ENCODE results near the gene PIGL. TPM values are rescaled to one million over a fixed set of nuclear protein-coding genes. Genes with fewer than 3 reads are reported as not detected.

Gene PIGL
- total and polyA plus RNA-seq, 2 of the 4 experiments (the other 2 are of a cell fraction), result 17.9 to 29.5 TPM

DNA sequence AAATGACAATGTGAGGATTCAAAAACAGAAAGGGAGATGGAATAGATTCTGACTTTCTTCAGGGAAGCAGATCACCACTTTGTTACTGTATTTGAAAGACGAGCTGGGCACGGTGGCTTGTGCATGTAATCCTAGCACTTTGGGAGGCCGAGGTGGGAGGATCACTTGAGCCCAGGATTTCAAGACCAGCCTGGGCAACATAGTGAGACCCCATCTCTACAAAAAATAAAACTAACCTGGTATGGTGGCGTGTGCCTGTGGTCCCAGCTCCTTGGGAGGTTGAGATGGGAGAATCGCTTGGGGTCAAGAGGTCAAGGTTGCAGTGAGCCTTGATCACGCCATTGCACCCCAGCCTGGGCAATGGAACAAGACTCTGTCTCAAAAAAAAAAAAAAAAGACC lies 34.0 kb downstream of the PIGL start:
- in situ Hi-C loops (cut with MboI; ENCODE audit: low sequenced_read_pairs), result no loop called here
- Histone ChIP-seq H3K23ac (ENCODE audit: low read depth, low read length) (no peak overlapping the region), H3K18ac (ENCODE audit: low read depth, low read length) (peak overlapping the region; percentile 28; the same call in 1 of the 2 replicates), H2BK15ac (ENCODE audit: low read depth, low read length) (no peak overlapping the region), H4K8ac (ENCODE audit: low read depth in 2 of 2, low read length in 2 of 2) (peak overlapping the region in 1 of 2 experiments; percentile 29; a peak in 1 of 4 replicates), H3K27ac (ENCODE audit: insufficient read depth, low read length) (no peak overlapping the region), H2BK120ac (ENCODE audit: low read depth, low read length) (no peak overlapping the region), H3K36me3 (ENCODE audit: control insufficient read depth, insufficient read depth, low read length) (no peaks in the 10 kb centered on the region), H4K91ac (ENCODE audit: insufficient read depth, low read depth, low read length) (no peak overlapping the region), H3K27me3 (ENCODE audit: control insufficient read depth, insufficient read depth, low read length) (no peaks in the 10 kb centered on the region), H4K20me1 (ENCODE audit: insufficient read depth, low read length) (no peaks in the 10 kb centered on the region), H2AK9ac (replicated peaks; ENCODE audit: low read depth, low read length, poor library complexity) (no peak overlapping the region), H3K9me3 (ENCODE audit: control insufficient read depth, insufficient read depth, low read length) (no peaks in the 10 kb centered on the region), H3K79me1 (ENCODE audit: low read depth in 1 of 2, low read length in 2 of 2) (peaks cover 12 to 16% of the 10 kb centered on the region in 2 experiments), H3K4me2 (ENCODE audit: low read depth, low read length) (no peak overlapping the region), H3K9me1 (ENCODE audit: insufficient read depth, low read length) (no peaks in the 10 kb centered on the region), H3K4me1 (ENCODE audit: control insufficient read depth, insufficient read depth, low read length) (peaks cover 7% of the 10 kb centered on the region), H2AK5ac (ENCODE audit: low read depth, low read length) (no peak overlapping the region), H2BK5ac (ENCODE audit: low read depth, low read length, poor library complexity, severe bottlenecking) (no peak overlapping the region), H3K4me3 (ENCODE audit: insufficient read depth, low read depth, low read length) (no peak overlapping the region), H3K14ac (replicated peaks; ENCODE audit: low read depth, low read length) (no peak overlapping the region), H3K9ac (ENCODE audit: low read depth, low read length) (no peak overlapping the region), H3K4ac (ENCODE audit: low read depth, low read length) (no peak overlapping the region), H2BK20ac (ENCODE audit: low read depth, low read length) (no peak overlapping the region), H3K56ac (ENCODE audit: extremely low read depth, insufficient read depth, low read length) (no peak overlapping the region), H4K5ac (ENCODE audit: low read depth, low read length) (no peak overlapping the region), H2AFZ (replicated peaks; ENCODE audit: low read length, poor library complexity) (no peak overlapping the region)
- ChIA-PET POLR2A (ENCODE audit: unreplicated experiment) (no interaction called here), CTCF (interaction anchor here (0.6 kb wide), 1 partner anchor 78 kb away, joined by 3 read pairs; no protein-coding TSS in a partner anchor)
- ATAC-seq (ENCODE audit: low read depth), result no peak
- TF ChIP-seq RFX5 (IDR thresholded peaks at IDR 0.05; ENCODE audit: low read depth, low read length) (no peak), FOS (IDR thresholded peaks at IDR 0.05; ENCODE audit: low read depth, low read length) (no peak), CEBPB (IDR thresholded peaks at IDR 0.05; ENCODE audit: low read depth, low read length) (no peak)
- intact Hi-C loops (cut with micrococcal nuclease), result no loop called here
- no peak for DNase-seq
- no CpG with 5 or more reads among the region's 6 CpGs for WGBS, 2 experiments (ENCODE audit: extremely low coverage in 2 of 2, insufficient read length in 1 of 2)
- dilution Hi-C loops (cut with HindIII; ENCODE audit: low sequenced_read_pairs, unreplicated experiment), result no loop called here
- BruUV-seq (replicated peaks), result no TSS peak
